Measurements from ENCODE around the gene TICAM2. TPM values are rescaled to one million over a fixed set of nuclear protein-coding genes. Genes with fewer than 3 reads are reported as not detected.

TICAM2 gene
- total and polyA plus RNA-seq, 2 donors (not counting 1 experiment from before 2014, with no cell fraction given), result 0.55 to 5.4 TPM

- Histone ChIP-seq H3K36me3 (replicated peaks in 1 of 2; ENCODE audit: control extremely low read depth in 1 of 2, control insufficient read depth in 1 of 2, extremely low read depth in 1 of 2, insufficient read depth in 2 of 2, low read length in 1 of 2) (no peaks in the 10 kb centered on the region), H2AFZ (ENCODE audit: insufficient read depth, low read depth, low read length, poor library complexity, severe bottlenecking) (no peak overlapping the region), H3K79me2 (ENCODE audit: control insufficient read depth, insufficient read depth, low read length) (no peaks in the 10 kb centered on the region), H4K20me1 (ENCODE audit: control insufficient read depth, insufficient read depth, low read length, poor library complexity, severe bottlenecking) (no peaks in the 10 kb centered on the region), H3K4me2 (replicated peaks; ENCODE audit: low read depth, low read length, poor library complexity, severe bottlenecking) (no peak overlapping the region), H3K4me1 (ENCODE audit: control insufficient read depth in 2 of 2, insufficient read depth in 2 of 2, low read length in 2 of 2) (no peaks in the 10 kb centered on the region), H3K9ac (ENCODE audit: low read length) (no peak overlapping the region), H3K9me3 (ENCODE audit: control extremely low read depth in 1 of 3, control insufficient read depth in 2 of 3, insufficient read depth in 1 of 3, low read length in 2 of 3) (peaks cover 0 to 4% (median 0%) of the 10 kb centered on the region in 3 donors), H3K27me3 (replicated peaks in 1 of 4; ENCODE audit: control extremely low read depth in 1 of 4, control insufficient read depth in 3 of 4, insufficient read depth in 4 of 4, low read length in 3 of 4) (no peaks in the 10 kb centered on the region), H3K4me3 (ENCODE audit: control extremely low read depth in 1 of 5, extremely low read depth in 1 of 5, insufficient read depth in 1 of 5, low read depth in 2 of 5, low read length in 4 of 5) (no peak overlapping the region), H3K27ac (ENCODE audit: low read length in 2 of 2) (no peak overlapping the region)
- Mint-ChIP-seq H3K27ac (no peak overlapping the region), H3K4me3 (no peak overlapping the region), H3K4me1 (no peaks in the 10 kb centered on the region), H3K9me3 (ENCODE audit: insufficient read depth) (no peaks in the 10 kb centered on the region), H3K27me3 (no peaks in the 10 kb centered on the region)
- POLR2A ChIA-PET, result no interaction called here
- no peak for ATAC-seq (ENCODE audit: low read depth)
- no peak for TF ChIP-seq EZH2 (IDR thresholded peaks at IDR 0.05; ENCODE audit: borderline replicate concordance, insufficient read depth, low read depth, low read length, poor library complexity, severe bottlenecking)
- no peak for TF ChIP-seq CTCF (IDR thresholded peaks at IDR 0.05)
- WGBS (ENCODE audit: insufficient coverage), result 86% methylated on average over 1 of the region's 3 CpGs
- no peak for DNase-seq
- CTCF ChIA-PET, result interaction anchor here (1.5 kb wide), 2 partner anchors 252 kb away, joined by 4 to 5 read pairs; no protein-coding TSS in a partner anchor
- intact Hi-C loops (cut with micrococcal nuclease), result no loop called here
These were observed 41.1 kb downstream of the TICAM2 start for GRCh38 chr5:115561176-115561575.

- no peaks in the 10 kb centered on the region for H4K20me1 ChIP-seq (ENCODE audit: control insufficient read depth, insufficient read depth, low read length, poor library complexity, severe bottlenecking)
- POLR2A ChIA-PET, result no interaction called here
- H3K4me1 ChIP-seq (ENCODE audit: control insufficient read depth in 2 of 2, insufficient read depth in 2 of 2, low read length in 2 of 2), result no peaks in the 10 kb centered on the region
- no peak for DNase-seq
- no peak for ATAC-seq (ENCODE audit: low read depth)
- no peak overlapping the region for H3K4me2 ChIP-seq (replicated peaks; ENCODE audit: low read depth, low read length, poor library complexity, severe bottlenecking)
- no peak overlapping the region for H3K9ac ChIP-seq (ENCODE audit: low read length)
- H3K27me3 Mint-ChIP-seq, result no peaks in the 10 kb centered on the region
- no peak overlapping the region for H2AFZ ChIP-seq (ENCODE audit: insufficient read depth, low read depth, low read length, poor library complexity, severe bottlenecking)
- TF ChIP-seq CTCF (IDR thresholded peaks at IDR 0.05), result no peak
- TF ChIP-seq EZH2 (IDR thresholded peaks at IDR 0.05; ENCODE audit: borderline replicate concordance, insufficient read depth, low read depth, low read length, poor library complexity, severe bottlenecking), result no peak
- H3K36me3 ChIP-seq (replicated peaks in 1 of 2; ENCODE audit: control extremely low read depth in 1 of 2, control insufficient read depth in 1 of 2, extremely low read depth in 1 of 2, insufficient read depth in 2 of 2, low read length in 1 of 2), result no peaks in the 10 kb centered on the region
- H3K27ac ChIP-seq (ENCODE audit: low read length in 2 of 2), result no peak overlapping the region
- no peak overlapping the region for H3K27ac Mint-ChIP-seq
- H3K4me3 ChIP-seq (ENCODE audit: control extremely low read depth in 1 of 5, extremely low read depth in 1 of 5, insufficient read depth in 1 of 5, low read depth in 2 of 5, low read length in 4 of 5), result no peak overlapping the region
- H3K9me3 Mint-ChIP-seq (ENCODE audit: insufficient read depth), result no peaks in the 10 kb centered on the region
- H3K79me2 ChIP-seq (ENCODE audit: control insufficient read depth, insufficient read depth, low read length), result no peaks in the 10 kb centered on the region
- H3K4me1 Mint-ChIP-seq, result no peaks in the 10 kb centered on the region
- peaks cover 0 to 4% (median 0%) of the 10 kb centered on the region in 3 donors for H3K9me3 ChIP-seq (ENCODE audit: control extremely low read depth in 1 of 3, control insufficient read depth in 2 of 3, insufficient read depth in 1 of 3, low read length in 2 of 3)
- CTCF ChIA-PET, result interaction anchor here (0.7 to 1.5 kb wide), 3 partner anchors 19 to 264 kb away, joined by 3 to 4 read pairs (median 3); no protein-coding TSS in a partner anchor
- no peak overlapping the region for H3K4me3 Mint-ChIP-seq
- intact Hi-C loops (cut with micrococcal nuclease), result no loop called here
- no peaks in the 10 kb centered on the region for H3K27me3 ChIP-seq (replicated peaks in 1 of 4; ENCODE audit: control extremely low read depth in 1 of 4, control insufficient read depth in 3 of 4, insufficient read depth in 4 of 4, low read length in 3 of 4)
These were observed 42.8 kb downstream of the TICAM2 start for GRCh38 chr5:115559524-115559923.

Data from B cell (primary cell).